Heart right ventricle (tissue), 16 donors: ENCODE data around the gene HPN. TPM values are rescaled to one million over a fixed set of nuclear protein-coding genes. Genes with fewer than 3 reads are reported as not detected.

Experiments
- ATAC-seq, 8 donors: fragments of 200-7000 bp; cut with Tn5 transposase; one replicate each; pipeline ENCODE4 v1.9.1; 2020; ENCODE audit warnings: mild to moderate bottlenecking in 8 of 8, moderate library complexity in 8 of 8, moderate number of reproducible peaks in 1 of 8
- DNase-seq, 2 donors: peaks; one replicate each; pipeline ENCODE4 v3.0.0-alpha.2; 2020
- H3K27ac ChIP-seq, 10 donors: fragments of 200-600 bp; sonication (generic) in 2 of 10; one replicate each; pipeline versions ENCODE4 v1.5.0 to v1.8.0; 2020 to 2022; ENCODE audit warnings: mild to moderate bottlenecking in 3 of 10
- H3K27me3 ChIP-seq, 7 donors: fragments of 200-600 bp; one replicate each; pipeline ENCODE4 v1.8.0; 2021 to 2022; ENCODE audit warnings: mild to moderate bottlenecking in 2 of 7
- H3K36me3 ChIP-seq, 9 donors: fragments of 200-600 bp; sonication (generic) in 1 of 9; one replicate each; pipeline versions ENCODE4 v1.5.0 to v1.8.0; 2020 to 2022; ENCODE audit warnings: mild to moderate bottlenecking in 2 of 9
- H3K4me1 ChIP-seq, 9 donors: fragments of 200-600 bp; sonication (generic) in 1 of 9; one replicate each; pipeline versions ENCODE4 v1.5.0 to v1.8.0; 2020 to 2022; ENCODE audit warnings: mild to moderate bottlenecking in 4 of 9
- H3K4me3 ChIP-seq, 10 donors: fragments of 200-600 bp; sonication (generic) in 2 of 10; one replicate each; pipeline versions ENCODE4 v1.5.0 to v1.8.0; 2020 to 2022; ENCODE audit warnings: mild to moderate bottlenecking in 7 of 10, moderate library complexity in 2 of 10
- H3K9me3 ChIP-seq, 11 donors: fragments of 200-600 bp in 10 of 11; sonication (generic) in 2 of 11; one replicate each; pipeline versions ENCODE4 v1.5.0 to v1.8.0; 2013 to 2022; ENCODE audit warnings: mild to moderate bottlenecking in 2 of 11, control low read depth in 1 of 11, moderate library complexity in 1 of 11
- CTCF ChIP-seq, 9 donors: fragments of 200-600 bp; sonication (generic) in 2 of 9; IDR thresholded peaks; one replicate each; pipeline versions ENCODE4 v1.5.0 to v1.8.0; 2021 to 2022; ENCODE audit warnings: antibody characterized with exemption in 9 of 9, mild to moderate bottlenecking in 5 of 9, moderate library complexity in 1 of 9
- WGBS, 2 donors: extraction: QIAGEN DNeasy Blood & Tissue Kit; methylation state at CpG; one replicate each; pipeline ENCODE4 v1.1.7; 2013; ENCODE audit warnings: inconsistent platforms in 1 of 2; 5-methylcytosine and 5-hydroxymethylcytosine counted together
- intact Hi-C, 10 donors: fragments of 100-400 bp; cut with DNase I; formaldehyde crosslinking; loops; one replicate each; pipeline versions ENCODE4 v1.11.1 to v1.14.2; 2022
- polyA plus RNA-seq, 2 donors: library from polyadenylated mRNA; stranded (reverse); fragments of 200-250 nt; gene quantifications; one replicate each; pipeline ENCODE4 v1.2.3, GENCODE V29; 2013
- total RNA-seq, 10 donors: library from RNA; stranded (reverse); fragmentation: NEBNext Ultra II Directional in 3 of 10; extraction: Animal tissue kit (Norgen Biotek cat#: 25700) in 3 of 10; gene quantifications; one replicate each; pipeline versions ENCODE4 v1.2.1 to v1.2.4, GENCODE V29; 2021 to 2023
- donor health status: Arrhythmogenic right ventricular cardiomyopathy.
- donor health status: ischemic (EF 13 %, LVEDD 7.1; RV severe dilation, severe dysfunction).
- donor health status: healthy with polysubstance abuse.
- donor health status: DM: no; HTN: yes; CAD: no.
- donor health status: DM: no; HTN: no; CAD: no.
- donor health status: ischemic (EF 25% LVEDD 6.9; RV normal size, moderate dysfunction).
- donor health status: ischemic (EF 25% LVEDD 5.7; RV mildly dilated, moderate dysfunction).
- donor health status: healthy.
- donor health status: DM: yes; HTN: yes; CAD: no.
- donor health status: Ischemic cardiomyopathy.
- donor health status: ischemic (EF 35%, LVEDD 5.7; RV mildly dilated, moderate dysfunction).
- donor health status: nonischemic (EF 11% LVEDD 7.7; RV severe dilation, severe dysfunction).
- donor health status: DM: yes; HTN: yes; CAD: no.
- donor health status: PGD.
- donor health status: ischemic (EF 29% LVEDD 5.4; RV normal size, mild dysfunction).
- donor health status: nonischemic (EF 23%, LVEDD 6.1; RV moderate dilation, normal function).

HPN gene
- total and polyA plus RNA-seq, 12 donors = 1.4 to 13.1 (median 4.0) TPM

- peak overlapping the region in 6 of 10 donors; percentile 10 to 64 (median 51) for H3K27ac ChIP-seq
Measured at GRCh38 chr19:35031072-35031881, 10.2 kb upstream of the HPN start.

GRCh38 chr19:35032356-35032865 is 9.1 kb upstream of the HPN start:
- peaks cover 0 to 28% (median 9%) of the 10 kb centered on the region in 9 donors for H3K36me3 ChIP-seq
- 97% methylated on average over 17 of the region's 17 CpGs for WGBS, 2 donors
- TF ChIP-seq CTCF (IDR thresholded peaks at IDR 0.05) = no peak
- intact Hi-C loops = no loop called here
- DNase-seq (no peak), ATAC-seq (no peak)
- no peak overlapping the region for H3K4me3 ChIP-seq
- H3K27me3 ChIP-seq = peaks cover 0 to 22% (median 0%) of the 10 kb centered on the region in 7 donors
- no peaks in the 10 kb centered on the region for H3K9me3 ChIP-seq
- H3K27ac ChIP-seq = no peak overlapping the region
- peaks cover 0 to 24% (median 15%) of the 10 kb centered on the region in 9 donors for H3K4me1 ChIP-seq

More at GRCh38 chr19:35031072-35031881, 10.2 kb upstream of the HPN start:
- H3K27me3 ChIP-seq = peaks cover 0 to 22% (median 0%) of the 10 kb centered on the region in 7 donors
- intact Hi-C loops = no loop called here
- peak; percentile 4 to 58 (median 25) for ATAC-seq
- no peaks in the 10 kb centered on the region for H3K9me3 ChIP-seq
- H3K36me3 ChIP-seq = peaks cover 0 to 38% (median 9%) of the 10 kb centered on the region in 9 donors
- DNase-seq = peak in 1 of 2 donors; percentile 55
- no peak for TF ChIP-seq CTCF (IDR thresholded peaks at IDR 0.05)
- peaks cover 0 to 20% (median 11%) of the 10 kb centered on the region in 9 donors for H3K4me1 ChIP-seq
- 5 to 9% methylated on average over 28 to 31 of the region's 31 CpGs for WGBS, 2 donors
- H3K4me3 ChIP-seq = peak overlapping the region; percentile 14 to 69 (median 57)

GRCh38 chr19:35033067-35034004 is 8.2 kb upstream of the HPN start:
- peaks cover 0 to 19% (median under 1%) of the 10 kb centered on the region in 9 donors for H3K36me3 ChIP-seq
- no peak overlapping the region for H3K27ac ChIP-seq
- intact Hi-C loops = no loop called here
- H3K27me3 ChIP-seq = peaks cover 0 to 22% (median 0%) of the 10 kb centered on the region in 7 donors
- H3K4me1 ChIP-seq = peaks cover 0 to 33% (median 23%) of the 10 kb centered on the region in 9 donors
- no peak overlapping the region for H3K4me3 ChIP-seq
- DNase-seq = no peak
- H3K9me3 ChIP-seq = no peaks in the 10 kb centered on the region
- WGBS, 2 donors = 90 to 93% methylated on average over 30 of the region's 30 CpGs
- no peak for TF ChIP-seq CTCF (IDR thresholded peaks at IDR 0.05)
- no peak for ATAC-seq

DNA sequence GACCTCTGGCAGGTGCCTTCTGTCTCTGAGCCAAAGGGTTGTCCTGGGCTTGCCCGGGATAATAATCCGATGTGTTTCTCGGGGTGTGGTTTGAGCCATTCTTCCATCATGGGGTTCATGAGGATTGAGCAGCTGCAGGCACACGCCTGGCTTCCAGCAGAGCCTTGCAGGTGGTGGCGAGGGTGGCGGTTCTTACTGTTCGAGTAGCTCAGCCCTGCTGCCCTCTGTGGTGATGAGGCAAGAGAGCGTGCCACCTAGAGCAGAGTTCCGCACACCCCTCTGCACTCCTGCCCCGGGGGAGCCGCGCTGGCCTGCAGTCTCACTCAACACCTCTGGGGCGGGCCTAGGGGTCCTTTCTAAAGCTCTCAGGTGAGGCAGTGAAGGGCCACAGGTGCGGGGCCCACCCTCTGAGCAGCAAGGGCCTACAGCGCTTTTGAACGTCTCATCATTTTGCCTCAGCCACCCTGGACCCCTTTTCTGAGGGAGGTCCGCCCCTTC is 7.5 kb upstream of the HPN start:
- intact Hi-C loops = no loop called here
- WGBS, 2 donors = 94 to 95% methylated on average over 17 of the region's 17 CpGs
- Histone ChIP-seq H3K36me3 (peaks cover 0 to 19% (median 0%) of the 10 kb centered on the region in 9 donors), H3K27ac (no peak overlapping the region), H3K4me1 (peaks cover 0 to 40% (median 30%) of the 10 kb centered on the region in 9 donors), H3K4me3 (no peak overlapping the region), H3K27me3 (peaks cover 0 to 22% (median 0%) of the 10 kb centered on the region in 7 donors), H3K9me3 (no peaks in the 10 kb centered on the region)
- no peak for DNase-seq
- TF ChIP-seq CTCF (IDR thresholded peaks at IDR 0.05) = no peak
- no peak for ATAC-seq
